Spleen (tissue), 11 donors: ENCODE data around the gene DDX20. TPM values are rescaled to one million over a fixed set of nuclear protein-coding genes. Genes with fewer than 3 reads are reported as not detected.

Source experiments
- DNase-seq: peaks from one replicate; pipeline ENCODE4 v3.0.0-alpha.2; 2020
- H3K27ac ChIP-seq, 8 donors: fragments of 200-600 bp; sonication (generic) in 7 of 8; 1 replicate in 4 of 8; 2 replicates in 4 of 8; pipeline versions ENCODE4 v1.5.0 to v1.8.0; 2016 to 2021; ENCODE audit warnings: inconsistent platforms in 4 of 8, mild to moderate bottlenecking in 4 of 8, moderate library complexity in 1 of 8
- H3K27me3 ChIP-seq, 7 donors: fragments of 200-600 bp; sonication (generic) in 6 of 7; replicated peaks in 1 of 7; 1 replicate in 4 of 7; 2 replicates in 3 of 7; pipeline versions ENCODE4 v1.5.0 to v1.8.0; 2016 to 2021; ENCODE audit warnings: inconsistent platforms in 3 of 7, mild to moderate bottlenecking in 1 of 7
- H3K36me3 ChIP-seq, 6 donors: fragments of 200-600 bp; sonication (generic) in 5 of 6; 1 replicate in 4 of 6; 2 replicates in 2 of 6; pipeline versions ENCODE4 v1.5.0 to v1.8.0; 2016 to 2021; ENCODE audit warnings: inconsistent platforms in 2 of 6
- H3K4me1 ChIP-seq, 6 donors: fragments of 200-600 bp; sonication (generic) in 5 of 6; 1 replicate in 3 of 6; 2 replicates in 3 of 6; pipeline versions ENCODE4 v1.5.0 to v1.8.0; 2016 to 2021; ENCODE audit warnings: inconsistent platforms in 3 of 6
- H3K4me3 ChIP-seq, 8 donors: fragments of 200-600 bp; sonication (generic) in 7 of 8; 1 replicate in 4 of 8; 2 replicates in 4 of 8; pipeline versions ENCODE4 v1.5.0 to v1.8.0; 2016 to 2021; ENCODE audit warnings: inconsistent platforms in 4 of 8, mild to moderate bottlenecking in 4 of 8, moderate library complexity in 2 of 8
- H3K9me3 ChIP-seq, 8 donors: fragments of 200-600 bp; sonication (generic) in 7 of 8; 1 replicate in 4 of 8; 2 replicates in 4 of 8; pipeline versions ENCODE4 v1.5.0 to v1.8.0; 2016 to 2021; ENCODE audit warnings: inconsistent platforms in 4 of 8
- CTCF ChIP-seq, 11 experiments: fragments of 200-600 bp in 7 of 11; fragments of 450-650 bp in 4 of 11; sonication (generic) in 4 of 11; IDR thresholded peaks in 8 of 11; conservative IDR thresholded peaks in 3 of 11; 1 replicate in 7 of 11; 2 replicates in 4 of 11; pipeline versions ENCODE4 v1.4.0 to v1.8.0; 2016 to 2021; ENCODE audit warnings: antibody characterized with exemption in 11 of 11, inconsistent platforms in 4 of 11, mild to moderate bottlenecking in 1 of 11
- POLR2A ChIP-seq, 3 donors: fragments of 450-650 bp; IDR thresholded peaks; one replicate each; pipeline ENCODE4 v1.5.1; 2017; ENCODE audit warnings: antibody characterized with exemption in 3 of 3, mild to moderate bottlenecking in 1 of 3
- POLR2AphosphoS5 ChIP-seq, 3 donors: sonication (generic); formaldehyde crosslinking; IDR thresholded peaks; one replicate each; pipeline ENCODE4 v1.5.1; 2017; ENCODE audit warnings: antibody characterized with exemption in 3 of 3
- WGBS, 5 donors: extraction: QIAGEN DNeasy Blood & Tissue Kit in 3 of 5; methylation state at CpG; one replicate each; pipeline versions ENCODE4 v1.1.5 to v1.1.7; 2013 to 2018; 5-methylcytosine and 5-hydroxymethylcytosine counted together
- intact Hi-C: fragments of 100-400 bp; cut with DNase I; formaldehyde crosslinking; loops from one replicate; pipeline ENCODE4 v1.15.0; 2023; ENCODE audit warnings: low total_unique reads
- polyA plus RNA-seq, 3 donors: library from polyadenylated mRNA; stranded (reverse); fragments of 200-250 nt; gene quantifications; one replicate each; pipeline ENCODE4 v1.2.1, GENCODE V29; 2013
- total RNA-seq, 7 donors: library from RNA; depleted of rRNA in 3 of 7; stranded (reverse); fragments of >200 nt in 3 of 7; fragmentation: NEBNext Ultra II Directional in 4 of 7; extraction: Animal tissue kit (Norgen Biotek cat#: 25700) in 4 of 7; gene quantifications; one replicate each; pipeline versions ENCODE4 v1.1.0 to v1.2.1, GENCODE V29; 2016 to 2021
- donor health status: healthy with polysubstance abuse.
- donor health status: DM: no; HTN: no; CAD: no; lungs with moderate emphysema.
- donor health status: DM: no; HTN: no; CAD: no.
- donor health status: Bipolar disorder and iron deficiency.
- donor health status: healthy.
- donor health status: DM: no; HTN: no; CAD: no.
- donor health status: DM: yes; HTN: yes; CAD: no.

DDX20 gene
- total and polyA plus RNA-seq, 10 donors, result 7.6 to 40.3 (median 13.3) TPM

GRCh38 chr1:111735321-111735720 is 20.4 kb upstream of the DDX20 start:
- 82 to 95% (median 91%) methylated on average over 4 of the region's 4 CpGs for WGBS, 5 donors
- H3K36me3 ChIP-seq, result no peaks in the 10 kb centered on the region
- peaks cover 11 to 96% (median 64%) of the 10 kb centered on the region in 6 donors for H3K4me1 ChIP-seq
- no peak overlapping the region for H3K4me3 ChIP-seq
- peaks cover 0 to 32% (median 4%) of the 10 kb centered on the region in 7 donors for H3K27me3 ChIP-seq
- TF ChIP-seq POLR2A (IDR thresholded peaks at IDR 0.05) (no peak), POLR2AphosphoS5 (IDR thresholded peaks at IDR 0.05) (no peak), CTCF (IDR thresholded peaks at IDR 0.05 in 8 of 11, conservative IDR thresholded peaks at IDR 0.05 in 3 of 11) (no peak)
- H3K27ac ChIP-seq, result peak overlapping the region in 5 of 8 donors; percentile 44 to 98 (median 90)
- DNase-seq, result no peak
- intact Hi-C loops, result no loop called here
- H3K9me3 ChIP-seq, result no peaks in the 10 kb centered on the region

- no peak for DNase-seq
- Histone ChIP-seq H3K4me3 (no peak overlapping the region), H3K4me1 (peaks cover 14 to 94% (median 67%) of the 10 kb centered on the region in 6 donors)
These were observed 19.7 kb upstream of the DDX20 start for GRCh38 chr1:111735858-111736544.

GRCh38 chr1:111736548-111737215 is 19.0 kb upstream of the DDX20 start:
- DNase-seq, result no peak
- Histone ChIP-seq H3K36me3 (no peaks in the 10 kb centered on the region), H3K9me3 (no peaks in the 10 kb centered on the region), H3K4me3 (no peak overlapping the region), H3K27me3 (peaks cover 0 to 45% (median 14%) of the 10 kb centered on the region in 7 donors), H3K27ac (peak overlapping the region in 6 of 8 donors; percentile 27 to 98 (median 87)), H3K4me1 (peaks cover 14 to 88% (median 67%) of the 10 kb centered on the region in 6 donors)
- TF ChIP-seq POLR2AphosphoS5 (IDR thresholded peaks at IDR 0.05) (no peak), POLR2A (IDR thresholded peaks at IDR 0.05) (no peak), CTCF (IDR thresholded peaks at IDR 0.05 in 8 of 11, conservative IDR thresholded peaks at IDR 0.05 in 3 of 11) (no peak)
- WGBS, 5 donors, result 60 to 68% (median 63%) methylated on average over 4 of the region's 4 CpGs
- intact Hi-C loops, result no loop called here

More at GRCh38 chr1:111735858-111736544, 19.7 kb upstream of the DDX20 start:
- Histone ChIP-seq H3K27ac (peak overlapping the region in 5 of 8 donors; percentile 44 to 98 (median 90)), H3K36me3 (no peaks in the 10 kb centered on the region), H3K9me3 (no peaks in the 10 kb centered on the region), H3K27me3 (peaks cover 0 to 38% (median 8%) of the 10 kb centered on the region in 7 donors)
- TF ChIP-seq POLR2AphosphoS5 (IDR thresholded peaks at IDR 0.05) (peak in 2 of 3 donors; percentile 45 to 65), POLR2A (IDR thresholded peaks at IDR 0.05) (no peak)
- WGBS, 5 donors, result 62 to 81% (median 76%) methylated on average over 7 to 8 of the region's 8 CpGs
- intact Hi-C loops, result no loop called here

GRCh38 chr1:111737216-111738132 is 18.2 kb upstream of the DDX20 start:
- peaks cover 14 to 82% (median 65%) of the 10 kb centered on the region in 6 donors for H3K4me1 ChIP-seq
- 40 to 60% (median 48%) methylated on average over 8 of the region's 8 CpGs for WGBS, 5 donors
- peak overlapping the region in 5 of 8 donors; percentile 50 to 79 (median 63) for H3K4me3 ChIP-seq
- H3K27ac ChIP-seq, result peak overlapping the region in 7 of 8 donors; percentile 86 to 98 (median 90)
- intact Hi-C loops, result no loop called here
- no peak for DNase-seq
- TF ChIP-seq CTCF (IDR thresholded peaks at IDR 0.05 in 8 of 11, conservative IDR thresholded peaks at IDR 0.05 in 3 of 11) (no peak), POLR2A (IDR thresholded peaks at IDR 0.05) (no peak), POLR2AphosphoS5 (IDR thresholded peaks at IDR 0.05) (no peak)
- no peaks in the 10 kb centered on the region for H3K9me3 ChIP-seq
- no peaks in the 10 kb centered on the region for H3K36me3 ChIP-seq
- H3K27me3 ChIP-seq, result peaks cover 0 to 53% (median 14%) of the 10 kb centered on the region in 7 donors
